Stimulated activated CD4-positive, alpha-beta T cell treated with anti-CD3 and anti-CD28 coated beads, Interleukin-4, amount 100 ng/mL, for 4 hours (primary cell): ENCODE data around the gene SAP30BP.

ENCODE experiments used
- DNase-seq, 2 experiments: peaks; one replicate each; pipeline ENCODE4 v3.0.0-alpha.2; 2020

The SAP30BP gene

GRCh38 chr17:75666959-75667790 is at the start of gene SAP30BP, which contains the start of gene RECQL5:
SAP30BP (plus strand) TSS chr17:75667338; CDS start chr17:75667373, 35 bp downstream.
RECQL5 (minus strand) TSS chr17:75667154; CDS start chr17:75666557, 597 bp downstream.
- peak; percentile 94 to 96 for DNase-seq

GRCh38 chr17:75617675-75618074 is 49.5 kb upstream of the SAP30BP start:
- no peak for DNase-seq

- peak in 1 of 2 experiments; percentile 24 for DNase-seq
Measured at GRCh38 chr17:75619506-75620431, 47.4 kb upstream of the SAP30BP start.

GRCh38 chr17:75621489-75621888 is 45.6 kb upstream of the SAP30BP start:
- no peak for DNase-seq

- no peak for DNase-seq
Measured at GRCh38 chr17:75622076-75622475, 45.1 kb upstream of the SAP30BP start.

- no peak for DNase-seq
Measured at GRCh38 chr17:75622771-75623273, 44.3 kb upstream of the SAP30BP start.

GRCh38 chr17:75623386-75623785 is 43.8 kb upstream of the SAP30BP start:
- DNase-seq = no peak

- DNase-seq = no peak
Measured at GRCh38 chr17:75624021-75624420, 43.1 kb upstream of the SAP30BP start.

- DNase-seq = no peak
Measured at GRCh38 chr17:75624714-75625345, 42.3 kb upstream of the SAP30BP start.

GRCh38 chr17:75625813-75626486 is 41.2 kb upstream of the SAP30BP start:
- no peak for DNase-seq

- no peak for DNase-seq
Measured at GRCh38 chr17:75626496-75627038, 40.6 kb upstream of the SAP30BP start.

GRCh38 chr17:75627094-75627493 is 40.0 kb upstream of the SAP30BP start:
- DNase-seq = no peak

- no peak for DNase-seq
Measured at GRCh38 chr17:75628425-75628824, 38.7 kb upstream of the SAP30BP start.

- no peak for DNase-seq
Measured at GRCh38 chr17:75629157-75629556, 38.0 kb upstream of the SAP30BP start.

GRCh38 chr17:75630071-75630917 is 36.8 kb upstream of the SAP30BP start:
- no peak for DNase-seq

GRCh38 chr17:75631353-75631752 is 35.8 kb upstream of the SAP30BP start:
- DNase-seq = no peak

- no peak for DNase-seq
Measured at GRCh38 chr17:75632428-75632827, 34.7 kb upstream of the SAP30BP start.

- peak; percentile 70 to 86 for DNase-seq
Measured at GRCh38 chr17:75632863-75633485, 34.2 kb upstream of the SAP30BP start, which contains the start of gene SMIM5. SMIM5 (plus strand) TSS chr17:75633434; CDS start chr17:75640202, 6,768 bp downstream.

GRCh38 chr17:75633486-75634375 is 33.4 kb upstream of the SAP30BP start:
- DNase-seq = peak; percentile 43 to 51
